ENCODE results near the gene ANKFY1.
A peak's percentile ranks its signal among the peaks of the same experiment; 100 is the strongest.
"Not testable (repeated sequence)": the region's sequence is repeated elsewhere in the genome, so short reads cannot be mapped to it uniquely, and the experiment has no call there.

Gene ANKFY1

DNA sequence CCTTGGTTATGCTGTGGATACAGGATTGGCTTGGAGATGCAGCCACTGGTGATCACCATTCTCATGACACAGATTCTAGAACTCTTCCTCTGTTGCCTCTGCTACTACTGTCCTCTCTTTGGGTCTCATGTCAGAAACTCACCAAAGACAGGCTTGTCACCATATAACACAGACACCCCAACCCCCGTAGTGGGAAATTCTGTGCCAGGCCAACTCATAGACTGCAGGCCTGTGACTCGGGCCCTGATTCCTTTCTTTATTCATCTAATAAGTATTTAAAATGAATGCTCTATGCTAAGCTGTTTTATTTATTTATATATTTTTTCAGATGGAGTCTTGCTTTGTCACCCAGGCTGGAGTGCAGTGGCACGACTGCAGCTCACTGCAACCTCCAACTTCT lies 111.3 kb downstream of the ANKFY1 start:
- DNase-seq = no peak

GRCh38 chr17:4150096-4150495 lies 113.7 kb downstream of the ANKFY1 start:
- DNase-seq = no peak

DNA sequence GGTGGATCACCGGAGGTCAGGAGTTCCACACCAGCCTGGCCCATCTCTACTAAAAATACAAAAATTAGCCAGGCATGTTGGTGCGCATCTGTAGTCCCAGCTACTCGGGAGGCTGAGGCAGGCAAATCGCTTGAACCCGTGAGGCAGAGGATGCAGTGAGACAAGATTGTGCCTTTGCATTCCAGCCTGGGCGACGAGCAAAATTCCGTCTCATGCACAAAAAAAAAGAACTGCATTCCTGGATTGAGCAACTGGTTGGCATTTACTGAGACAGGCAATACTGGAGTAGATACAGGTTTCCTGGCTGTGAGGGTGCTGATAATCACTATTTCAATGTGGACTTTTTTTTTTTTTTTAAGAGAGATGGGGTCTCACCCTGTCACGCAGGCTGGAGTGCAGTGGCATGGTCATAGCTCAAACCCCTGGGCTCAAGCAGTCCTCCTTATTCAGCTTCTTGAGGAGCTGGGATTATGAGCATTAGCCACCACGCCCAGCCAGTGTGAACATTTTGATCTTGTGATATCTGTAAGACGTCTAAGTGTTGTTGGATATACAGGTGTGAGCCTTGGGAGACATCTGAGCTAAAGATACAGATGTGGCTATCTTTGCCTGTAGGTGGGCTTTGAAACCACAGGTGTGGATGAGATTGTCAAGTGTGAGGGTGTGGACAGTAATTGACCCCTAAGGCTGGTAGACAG lies 115.0 kb downstream of the ANKFY1 start:
- no peak for DNase-seq

DNA sequence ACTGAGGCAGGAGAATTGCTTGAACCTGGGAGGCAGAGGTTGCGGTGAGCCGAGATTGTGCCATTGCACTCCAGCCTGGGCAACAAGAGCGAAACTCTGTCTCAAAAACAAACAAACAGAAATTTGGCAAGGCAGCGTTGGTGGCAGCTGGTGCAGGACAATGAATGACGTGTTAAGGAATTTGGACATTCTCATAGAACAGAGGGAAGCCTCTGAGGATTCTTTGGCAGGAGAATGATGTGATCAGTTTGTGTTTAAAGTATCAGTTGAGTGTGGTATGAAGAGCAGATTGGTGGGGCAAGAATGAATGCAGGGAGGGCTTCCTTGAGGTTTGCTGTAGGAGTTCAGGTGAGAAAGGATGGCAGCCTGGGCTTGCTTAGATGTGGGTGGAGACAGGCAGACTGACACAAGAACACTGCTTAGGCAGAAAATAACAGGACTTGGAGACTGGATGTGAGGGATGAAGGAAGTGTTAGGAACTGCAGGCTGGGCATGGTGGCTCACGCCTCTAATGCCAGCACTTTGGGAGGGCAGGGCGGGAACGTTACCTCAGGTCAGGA lies 115.9 kb downstream of the ANKFY1 start:
- no peak for DNase-seq

GRCh38 chr17:4146641-4147040 lies 117.1 kb downstream of the ANKFY1 start:
- no peak for DNase-seq

- no peak for DNase-seq
Measured at GRCh38 chr17:4144422-4144747, 119.4 kb downstream of the ANKFY1 start.

GRCh38 chr17:4143563-4144421 lies 120.0 kb downstream of the ANKFY1 start:
- peak; percentile 88 for DNase-seq

DNA sequence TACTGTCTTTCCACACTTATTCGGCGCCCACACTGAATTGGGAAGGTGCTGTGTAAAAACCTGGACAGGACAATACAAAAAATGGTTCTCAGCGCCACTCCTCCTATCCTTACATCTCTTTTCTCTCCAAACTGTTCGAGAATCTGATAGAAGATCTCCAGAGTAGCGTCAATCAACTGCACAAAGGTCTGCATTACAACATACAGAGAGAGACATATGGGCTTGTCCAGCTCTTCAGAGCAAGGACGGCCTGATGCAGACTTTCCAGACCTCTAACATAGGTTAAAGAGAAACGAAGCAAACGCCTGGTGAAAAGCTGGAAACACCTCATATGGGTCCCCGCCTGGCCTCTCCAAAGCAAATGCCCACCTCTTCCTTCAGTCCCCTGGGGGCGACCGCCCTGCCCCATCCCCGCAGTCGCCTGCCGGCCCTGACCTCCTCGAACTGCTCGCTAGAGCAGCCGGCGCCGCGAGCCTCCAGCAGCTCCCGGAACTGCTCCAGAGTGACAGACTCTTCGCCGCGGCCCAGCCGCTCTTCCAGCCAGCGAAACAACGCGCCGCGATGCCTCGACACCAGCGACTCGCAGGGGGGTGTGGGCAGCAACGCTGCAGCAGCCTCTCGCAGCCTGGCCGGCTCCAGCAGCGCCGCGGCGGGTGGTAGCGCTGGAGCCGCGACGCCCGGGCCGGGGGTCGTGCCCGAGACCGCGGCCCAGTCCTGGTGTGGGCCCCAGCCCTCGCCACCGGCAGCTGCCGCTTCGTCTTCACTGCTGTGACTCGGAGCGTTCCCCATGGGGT lies 121.5 kb downstream of the ANKFY1 start:
- no peak for DNase-seq

GRCh38 chr17:4140125-4140524 lies 123.7 kb downstream of the ANKFY1 start:
- DNase-seq = no peak

- DNase-seq = not testable (repeated sequence)
Measured at GRCh38 chr17:4138906-4139526, 124.8 kb downstream of the ANKFY1 start.

DNA sequence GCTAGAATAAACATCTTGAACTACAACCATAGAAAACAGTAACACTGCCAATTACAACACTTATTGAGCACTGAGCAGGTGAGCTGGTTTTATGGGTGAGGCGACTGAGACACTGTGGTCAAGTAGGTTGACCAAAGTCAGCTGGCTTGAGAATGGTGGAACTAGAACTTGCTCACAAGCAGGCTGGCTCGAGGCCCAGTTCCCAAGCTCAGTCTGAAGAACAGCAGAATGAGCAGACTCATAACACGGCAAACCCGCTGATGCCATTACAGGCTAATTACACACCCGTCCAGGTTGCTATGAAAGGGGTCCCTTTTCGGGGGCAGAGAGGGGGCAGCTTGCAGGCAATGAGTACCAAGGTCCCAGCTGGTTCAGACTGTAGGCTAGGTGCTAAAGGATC lies 127.4 kb downstream of the ANKFY1 start:
- DNase-seq = no peak

DNA sequence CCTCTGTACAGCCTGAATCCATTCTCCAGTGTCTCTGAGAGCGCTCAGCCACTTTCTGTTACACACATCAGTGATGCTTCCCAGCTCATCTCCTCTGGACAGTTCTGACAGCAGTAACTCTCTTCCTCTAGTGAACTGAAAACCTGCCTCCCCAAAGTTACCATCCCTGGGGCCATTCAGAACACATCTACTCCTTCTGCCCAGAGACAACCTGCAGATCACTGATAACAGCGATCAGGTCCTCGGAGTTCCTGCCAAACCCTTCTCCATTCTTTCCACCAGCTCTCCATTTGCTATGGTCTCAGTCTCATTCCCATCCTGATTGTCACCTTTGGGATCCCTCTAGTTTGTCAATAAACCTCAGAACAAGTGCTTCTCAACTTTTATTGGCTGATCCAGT lies 128.3 kb downstream of the ANKFY1 start:
- DNase-seq = no peak

GRCh38 chr17:4134721-4135120 lies 129.1 kb downstream of the ANKFY1 start:
- DNase-seq = no peak

GRCh38 chr17:4130715-4131114 lies 133.1 kb downstream of the ANKFY1 start:
- no peak for DNase-seq

GRCh38 chr17:4127555-4127954 lies 136.2 kb downstream of the ANKFY1 start:
- no peak for DNase-seq

DNA sequence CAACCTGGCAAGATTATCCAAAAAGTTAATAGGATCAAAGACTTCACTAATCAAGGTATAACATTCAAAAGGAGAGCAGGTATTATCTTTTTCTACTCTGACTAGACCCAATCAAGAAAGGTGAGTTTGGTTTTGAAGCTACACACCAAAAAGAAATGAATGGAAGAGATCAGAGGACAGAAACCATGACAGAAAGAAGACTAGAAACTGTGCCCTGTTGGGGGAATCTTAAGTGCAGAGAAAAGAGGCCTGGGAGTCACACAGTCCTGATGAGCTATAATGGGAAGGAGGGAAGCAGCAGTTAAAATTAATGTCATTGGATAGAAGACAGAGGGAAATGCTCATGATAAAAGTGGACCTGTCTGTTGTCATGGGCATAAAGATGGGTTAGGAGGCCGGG lies 138.2 kb downstream of the ANKFY1 start:
- no peak for DNase-seq

- DNase-seq = no peak
Measured at GRCh38 chr17:4124999-4125398, 138.8 kb downstream of the ANKFY1 start.

DNA sequence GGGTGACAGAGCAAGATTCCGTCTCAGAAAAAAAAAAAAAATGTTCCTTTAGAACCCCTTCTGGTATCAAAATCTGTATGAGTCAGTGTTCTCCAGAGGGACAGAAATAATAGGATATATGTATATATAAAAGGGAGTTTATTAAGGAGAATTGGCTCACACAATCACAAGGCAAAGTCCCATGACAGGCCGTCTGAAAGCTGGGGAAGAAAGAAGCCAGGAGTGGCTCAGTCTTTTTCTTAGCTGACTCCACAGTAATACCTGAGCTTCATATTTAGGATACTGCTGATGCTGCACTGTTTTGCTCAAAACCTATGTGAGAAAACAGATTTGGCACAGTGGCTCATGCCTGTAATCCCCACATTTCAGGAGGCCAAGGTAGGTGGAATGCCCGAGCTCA lies 143.4 kb downstream of the ANKFY1 start:
- DNase-seq = no peak

DNA sequence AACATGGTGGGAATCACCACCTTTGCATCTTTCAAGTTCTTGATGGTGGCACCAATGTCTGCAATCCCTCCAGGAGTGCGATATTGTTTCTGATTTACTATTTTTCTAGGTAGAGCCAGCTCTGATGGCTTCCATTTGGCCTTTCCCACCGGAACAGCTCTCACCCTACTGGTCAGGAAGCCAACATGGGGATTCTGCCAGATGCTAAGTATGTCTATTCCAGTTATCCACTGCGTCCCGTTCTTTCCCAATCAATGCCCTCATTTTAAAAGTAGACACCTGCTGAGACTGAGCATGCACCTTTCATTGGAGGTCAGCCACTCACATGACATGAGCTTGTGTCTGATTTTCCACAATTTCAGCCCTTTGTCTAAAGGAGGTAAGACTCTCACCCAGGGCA lies 144.5 kb downstream of the ANKFY1 start:
- no peak for DNase-seq

GRCh38 chr17:4118015-4118743 lies 145.6 kb downstream of the ANKFY1 start:
- DNase-seq = no peak

GRCh38 chr17:4116516-4116915 lies 147.3 kb downstream of the ANKFY1 start:
- DNase-seq = no peak
